Esophagus (tissue), 2 donors: Measurements from ENCODE around the gene FBN2. TPM values are rescaled to one million over a fixed set of nuclear protein-coding genes. Genes with fewer than 3 reads are reported as not detected.

ENCODE experiments used
- H3K27ac ChIP-seq, 2 donors: one replicate each; pipeline ENCODE4 v1.5.1; 2013; ENCODE audit warnings: low read depth in 2 of 2, mild to moderate bottlenecking in 2 of 2, inconsistent platforms in 1 of 2, low read length in 1 of 2, moderate library complexity in 1 of 2
- H3K27me3 ChIP-seq, 2 donors: one replicate each; pipeline ENCODE4 v1.6.1; 2013; ENCODE audit warnings: low read length in 2 of 2, control low read depth in 1 of 2, mild to moderate bottlenecking in 1 of 2; ENCODE audit not compliant: insufficient read depth in 2 of 2, control insufficient read depth in 1 of 2
- H3K36me3 ChIP-seq, 2 donors: one replicate each; pipeline ENCODE4 v1.6.1; 2013; ENCODE audit warnings: low read length in 1 of 2; ENCODE audit not compliant: control insufficient read depth in 2 of 2, insufficient read depth in 2 of 2
- H3K4me1 ChIP-seq, 2 donors: one replicate each; pipeline ENCODE4 v1.6.1; 2013; ENCODE audit warnings: low read length in 1 of 2; ENCODE audit not compliant: control insufficient read depth in 2 of 2, insufficient read depth in 2 of 2
- H3K4me3 ChIP-seq, 2 donors: one replicate each; pipeline ENCODE4 v1.5.1; 2013; ENCODE audit warnings: low read length in 2 of 2, mild to moderate bottlenecking in 2 of 2, low read depth in 1 of 2, moderate library complexity in 1 of 2
- H3K9me3 ChIP-seq, 2 donors: one replicate each; pipeline ENCODE4 v1.6.1; 2013; ENCODE audit warnings: mild to moderate bottlenecking in 2 of 2, low read depth in 1 of 2, low read length in 1 of 2, moderate library complexity in 1 of 2; ENCODE audit not compliant: control insufficient read depth in 2 of 2, insufficient read depth in 1 of 2
- WGBS, 2 donors: extraction: QIAGEN DNeasy Blood & Tissue Kit; methylation state at CpG; one replicate each; pipeline ENCODE4 v1.1.7; 2013; 5-methylcytosine and 5-hydroxymethylcytosine counted together
- polyA plus RNA-seq, 2 donors: library from polyadenylated mRNA; stranded (reverse); fragments of 200-250 nt; gene quantifications; one replicate each; pipeline ENCODE4 v1.2.3, GENCODE V29; 2013
- donor health status: healthy with polysubstance abuse.
- donor health status: Bipolar disorder and iron deficiency.

Gene FBN2
- polyA plus RNA-seq, 2 donors, result 0.09 to 0.14 TPM

GRCh38 chr5:128343168-128343567 lies 194.9 kb downstream of the FBN2 start:
- H3K4me1 ChIP-seq, result no peaks in the 10 kb centered on the region
- WGBS, 2 donors, result 84 to 87% methylated on average over 4 of the region's 4 CpGs
- no peaks in the 10 kb centered on the region for H3K9me3 ChIP-seq
- H3K36me3 ChIP-seq, result no peaks in the 10 kb centered on the region
- H3K27ac ChIP-seq, result no peak overlapping the region
- no peak overlapping the region for H3K4me3 ChIP-seq
- no peaks in the 10 kb centered on the region for H3K27me3 ChIP-seq

GRCh38 chr5:128341056-128341455 lies 197.0 kb downstream of the FBN2 start:
- H3K36me3 ChIP-seq, result no peaks in the 10 kb centered on the region
- H3K27me3 ChIP-seq, result no peaks in the 10 kb centered on the region
- 78 to 80% methylated on average over 3 of the region's 3 CpGs for WGBS, 2 donors
- no peaks in the 10 kb centered on the region for H3K4me1 ChIP-seq
- no peaks in the 10 kb centered on the region for H3K9me3 ChIP-seq
- H3K4me3 ChIP-seq, result no peak overlapping the region
- H3K27ac ChIP-seq, result no peak overlapping the region

- Histone ChIP-seq H3K4me1 (no peaks in the 10 kb centered on the region), H3K27me3 (no peaks in the 10 kb centered on the region), H3K36me3 (no peaks in the 10 kb centered on the region), H3K27ac (no peak overlapping the region), H3K4me3 (no peak overlapping the region), H3K9me3 (no peaks in the 10 kb centered on the region)
- 88% methylated on average over 2 of the region's 2 CpGs for WGBS, 2 donors
Observed at GRCh38 chr5:128340648-128341047, 197.4 kb downstream of the FBN2 start.

- no peaks in the 10 kb centered on the region for H3K9me3 ChIP-seq
- no peaks in the 10 kb centered on the region for H3K36me3 ChIP-seq
- H3K4me1 ChIP-seq, result no peaks in the 10 kb centered on the region
- H3K4me3 ChIP-seq, result no peak overlapping the region
- WGBS, 2 donors, result 83 to 86% methylated on average over 3 of the region's 3 CpGs
- H3K27ac ChIP-seq, result no peak overlapping the region
- H3K27me3 ChIP-seq, result no peaks in the 10 kb centered on the region
Observed at GRCh38 chr5:128339585-128339984, 198.5 kb downstream of the FBN2 start.

GRCh38 chr5:128338649-128339048 lies 199.4 kb downstream of the FBN2 start:
- Histone ChIP-seq H3K27ac (no peak overlapping the region), H3K9me3 (no peaks in the 10 kb centered on the region), H3K27me3 (no peaks in the 10 kb centered on the region), H3K4me3 (no peak overlapping the region), H3K36me3 (no peaks in the 10 kb centered on the region), H3K4me1 (no peaks in the 10 kb centered on the region)
- 91 to 94% methylated on average over 12 of the region's 12 CpGs for WGBS, 2 donors

- Histone ChIP-seq H3K27me3 (no peaks in the 10 kb centered on the region), H3K9me3 (peaks cover 2 to 4% of the 10 kb centered on the region in 2 donors), H3K4me3 (no peak overlapping the region), H3K36me3 (no peaks in the 10 kb centered on the region), H3K27ac (no peak overlapping the region), H3K4me1 (no peaks in the 10 kb centered on the region)
- 82 to 83% methylated on average over 3 of the region's 3 CpGs for WGBS, 2 donors
Observed at GRCh38 chr5:128335339-128335738, 202.7 kb downstream of the FBN2 start.

GRCh38 chr5:128334010-128334716 lies 203.9 kb downstream of the FBN2 start:
- no peak overlapping the region for H3K4me3 ChIP-seq
- H3K4me1 ChIP-seq, result no peaks in the 10 kb centered on the region
- no peaks in the 10 kb centered on the region for H3K27me3 ChIP-seq
- H3K27ac ChIP-seq, result no peak overlapping the region
- peaks cover 2 to 4% of the 10 kb centered on the region in 2 donors for H3K9me3 ChIP-seq
- H3K36me3 ChIP-seq, result no peaks in the 10 kb centered on the region
- 88 to 89% methylated on average over 9 of the region's 9 CpGs for WGBS, 2 donors

GRCh38 chr5:128331261-128331660 lies 206.8 kb downstream of the FBN2 start:
- H3K27me3 ChIP-seq, result no peaks in the 10 kb centered on the region
- 86 to 87% methylated on average over 5 of the region's 5 CpGs for WGBS, 2 donors
- H3K4me1 ChIP-seq, result no peaks in the 10 kb centered on the region
- H3K36me3 ChIP-seq, result no peaks in the 10 kb centered on the region
- H3K9me3 ChIP-seq, result peaks cover 2 to 4% of the 10 kb centered on the region in 2 donors
- no peak overlapping the region for H3K4me3 ChIP-seq
- H3K27ac ChIP-seq, result no peak overlapping the region

GRCh38 chr5:128329386-128329939 lies 208.6 kb downstream of the FBN2 start:
- H3K9me3 ChIP-seq, result peaks cover 2 to 4% of the 10 kb centered on the region in 2 donors
- H3K4me3 ChIP-seq, result no peak overlapping the region
- 87 to 88% methylated on average over 3 of the region's 3 CpGs for WGBS, 2 donors
- H3K27ac ChIP-seq, result no peak overlapping the region
- no peaks in the 10 kb centered on the region for H3K36me3 ChIP-seq
- H3K4me1 ChIP-seq, result no peaks in the 10 kb centered on the region
- no peaks in the 10 kb centered on the region for H3K27me3 ChIP-seq

GRCh38 chr5:128328446-128328845 lies 209.6 kb downstream of the FBN2 start:
- H3K27ac ChIP-seq, result no peak overlapping the region
- 27 to 45% methylated on average over 8 of the region's 8 CpGs for WGBS, 2 donors
- peaks cover 2 to 4% of the 10 kb centered on the region in 2 donors for H3K9me3 ChIP-seq
- H3K27me3 ChIP-seq, result no peaks in the 10 kb centered on the region
- H3K4me3 ChIP-seq, result no peak overlapping the region
- H3K4me1 ChIP-seq, result no peaks in the 10 kb centered on the region
- no peaks in the 10 kb centered on the region for H3K36me3 ChIP-seq
